Spleen (tissue), 7 donors: Measurements from ENCODE around the gene OPTN.

Source experiments
- CTCF ChIP-seq, 11 experiments: fragments of 200-600 bp in 7 of 11; fragments of 450-650 bp in 4 of 11; sonication (generic) in 4 of 11; IDR thresholded peaks in 8 of 11; conservative IDR thresholded peaks in 3 of 11; 1 replicate in 7 of 11; 2 replicates in 4 of 11; pipeline versions ENCODE4 v1.4.0 to v1.8.0; 2016 to 2021; ENCODE audit warnings: antibody characterized with exemption in 11 of 11, inconsistent platforms in 4 of 11, mild to moderate bottlenecking in 1 of 11
- POLR2A ChIP-seq, 3 donors: fragments of 450-650 bp; IDR thresholded peaks; one replicate each; pipeline ENCODE4 v1.5.1; 2017; ENCODE audit warnings: antibody characterized with exemption in 3 of 3, mild to moderate bottlenecking in 1 of 3
- donor health status: DM: no; HTN: no; CAD: no; lungs with moderate emphysema.
- donor health status: DM: no; HTN: no; CAD: no.
- donor health status: DM: no; HTN: no; CAD: no.

- TF ChIP-seq CTCF (IDR thresholded peaks at IDR 0.05 in 8 of 11, conservative IDR thresholded peaks at IDR 0.05 in 3 of 11) (no peak), POLR2A (IDR thresholded peaks at IDR 0.05) (no peak)
Observed at GRCh38 chr10:13152296-13152695, 52.3 kb downstream of the OPTN start.
